Measurements from ENCODE around the gene TUBB8.
"Not testable (repeated sequence)": the region's sequence is repeated elsewhere in the genome, so short reads cannot be mapped to it uniquely, and the experiment has no call there.

The TUBB8 gene

DNA sequence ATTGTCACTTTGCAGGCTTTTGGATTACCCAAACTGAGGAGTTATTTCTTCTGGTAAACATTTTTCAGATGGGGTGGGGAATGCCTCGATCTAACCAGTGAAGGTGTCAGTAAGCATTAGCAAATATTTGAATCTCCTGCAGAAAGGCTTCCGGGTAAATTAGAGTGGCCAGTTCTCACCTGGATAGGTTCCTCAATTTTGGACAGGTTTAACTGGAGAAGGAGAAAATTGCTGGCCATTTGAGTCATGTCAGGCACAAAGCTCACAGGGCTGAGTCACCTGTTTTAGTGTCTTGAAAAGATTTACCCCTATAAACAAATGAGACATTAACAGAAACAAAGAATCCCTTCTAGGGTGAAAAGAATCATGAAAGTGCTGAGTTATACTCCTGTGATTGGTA, 830 bp upstream of the TUBB8 start:
- not testable (repeated sequence) for DNase-seq

DNA sequence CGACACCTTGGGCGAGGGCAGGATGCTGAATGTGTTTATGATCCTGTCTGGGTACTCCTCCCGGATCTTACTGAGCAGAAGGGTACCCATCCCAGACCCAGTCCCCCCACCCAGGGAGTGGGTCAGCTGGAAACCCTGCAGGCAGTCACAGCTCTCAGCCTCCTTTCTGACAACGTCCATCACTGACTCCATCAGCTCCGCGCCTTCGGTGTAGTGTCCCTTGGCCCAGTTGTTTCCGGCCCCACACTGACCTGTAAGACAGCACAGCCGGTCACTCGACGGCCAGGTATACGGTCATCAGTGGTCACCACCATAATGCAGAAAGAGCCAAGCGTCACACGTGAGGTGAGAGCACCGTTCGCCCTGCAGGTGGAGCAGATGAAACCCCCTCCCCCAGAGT, 1.2 kb downstream of the TUBB8 start:
- DNase-seq: not testable (repeated sequence)

DNA sequence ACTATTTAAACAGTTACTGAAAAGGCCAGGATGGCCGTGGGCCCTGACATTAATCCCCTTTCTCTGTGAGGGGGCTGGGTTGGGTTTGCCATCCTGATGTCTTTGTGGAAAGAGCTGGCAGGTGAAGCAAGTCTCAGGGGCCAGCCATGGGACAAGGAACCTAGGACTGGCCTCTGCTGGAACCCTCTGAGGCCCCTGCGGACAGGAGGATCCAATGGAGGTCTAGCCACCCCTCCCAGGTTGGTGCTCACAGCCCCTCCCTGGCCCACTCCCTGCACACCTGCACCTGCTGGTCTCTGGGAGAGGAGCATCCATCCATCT, 35.8 kb downstream of the TUBB8 start:
- not testable (repeated sequence) for DNase-seq

DNA sequence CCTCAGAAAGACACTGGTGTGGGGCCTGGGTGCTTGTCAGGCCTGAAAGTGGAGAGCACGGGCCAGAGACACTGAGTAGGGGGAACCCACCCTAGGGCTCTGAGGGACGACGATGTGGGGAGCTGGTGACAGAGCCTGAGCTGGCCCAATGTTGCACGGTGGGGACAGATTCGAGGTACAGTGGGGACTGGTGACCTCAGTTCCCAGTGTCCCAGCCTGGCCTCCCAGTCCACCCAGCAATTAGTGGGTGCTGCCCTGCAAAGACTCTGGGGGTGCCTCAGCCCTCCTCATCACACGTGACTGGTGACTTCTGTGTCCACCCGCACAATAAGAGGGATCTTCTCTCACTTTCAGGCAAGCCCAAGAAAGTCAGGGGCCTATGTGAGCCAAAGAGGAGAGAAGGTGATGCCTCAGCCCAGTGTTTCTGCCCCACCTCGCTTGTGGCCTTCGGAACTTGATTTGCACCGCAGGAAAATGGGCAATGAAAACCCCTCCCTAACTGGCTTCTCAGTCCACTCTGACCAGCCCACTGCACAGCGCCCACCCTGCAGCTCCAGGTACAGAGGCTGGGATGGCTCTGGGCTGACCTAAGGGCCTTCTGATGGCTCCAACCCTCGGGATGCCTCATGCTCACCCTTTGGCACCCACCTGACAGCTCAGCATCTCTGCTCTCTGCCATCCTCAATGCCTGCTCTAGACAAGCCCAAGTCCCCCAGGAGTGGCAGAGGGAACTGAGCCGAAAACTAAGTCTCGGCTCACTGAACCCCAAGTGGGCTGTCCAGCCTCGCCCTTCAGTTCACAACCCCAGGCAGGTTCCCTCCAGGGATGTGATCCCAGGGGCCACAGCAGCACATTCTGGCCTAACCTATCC, 36.4 kb downstream of the TUBB8 start:
- DNase-seq: not testable (repeated sequence)

DNA sequence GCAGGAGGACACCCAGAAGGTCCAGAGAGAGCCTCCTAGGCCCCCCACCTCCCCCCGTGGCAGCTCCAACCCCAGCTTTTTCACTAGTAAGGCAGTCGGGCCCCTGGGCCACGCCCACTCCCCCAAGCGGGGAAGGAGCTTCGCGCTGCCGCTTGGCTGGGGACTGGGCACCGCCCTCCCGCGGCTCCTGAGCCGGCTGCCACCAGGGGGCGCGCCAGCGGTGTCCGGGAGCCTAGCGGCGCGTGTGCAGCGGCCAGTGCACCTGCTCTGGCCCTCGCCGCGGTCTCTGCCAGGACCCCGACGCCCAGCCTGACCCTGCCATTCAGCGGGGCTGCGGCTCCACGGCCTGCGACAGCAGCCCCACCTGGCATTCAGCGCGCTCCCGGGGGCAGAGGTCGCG, 37.8 kb downstream of the TUBB8 start:
- not testable (repeated sequence) for DNase-seq

DNA sequence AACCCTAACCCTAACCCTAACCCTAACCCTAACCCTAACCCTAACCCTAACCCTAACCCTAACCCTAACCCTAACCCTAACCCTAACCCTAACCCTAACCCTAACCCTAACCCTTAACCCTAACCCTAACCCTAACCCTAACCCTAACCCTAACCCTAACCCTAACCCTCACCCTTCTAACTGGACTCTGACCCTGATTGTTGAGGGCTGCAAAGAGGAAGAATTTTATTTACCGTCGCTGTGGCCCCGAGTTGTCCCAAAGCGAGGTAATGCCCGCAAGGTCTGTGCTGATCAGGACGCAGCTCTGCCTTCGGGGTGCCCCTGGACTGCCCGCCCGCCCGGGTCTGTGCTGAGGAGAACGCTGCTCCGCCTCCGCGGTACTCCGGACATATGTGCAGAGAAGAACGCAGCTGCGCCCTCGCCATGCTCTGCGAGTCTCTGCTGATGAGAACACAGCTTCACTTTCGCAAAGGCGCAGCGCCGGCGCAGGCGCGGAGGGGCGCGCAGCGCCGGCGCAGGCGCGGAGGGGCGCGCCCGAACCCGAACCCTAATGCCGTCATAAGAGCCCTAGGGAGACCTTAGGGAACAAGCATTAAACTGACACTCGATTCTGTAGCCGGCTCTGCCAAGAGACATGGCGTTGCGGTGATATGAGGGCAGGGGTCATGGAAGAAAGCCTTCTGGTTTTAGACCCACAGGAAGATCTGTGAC, 38.7 kb downstream of the TUBB8 start:
- not testable (repeated sequence) for DNase-seq

Measured in nucleus accumbens (tissue), 56 donors.